HG02588 (cell line): Measurements from ENCODE around the gene PCCA.

Experiments
- ATAC-seq: cut with Tn5 transposase; IDR thresholded peaks from one replicate; pipeline ENCODE4 v1.9.1; 2021; ENCODE audit warnings: mild to moderate bottlenecking, moderate library complexity; ENCODE audit not compliant: unreplicated experiment

Gene PCCA

DNA sequence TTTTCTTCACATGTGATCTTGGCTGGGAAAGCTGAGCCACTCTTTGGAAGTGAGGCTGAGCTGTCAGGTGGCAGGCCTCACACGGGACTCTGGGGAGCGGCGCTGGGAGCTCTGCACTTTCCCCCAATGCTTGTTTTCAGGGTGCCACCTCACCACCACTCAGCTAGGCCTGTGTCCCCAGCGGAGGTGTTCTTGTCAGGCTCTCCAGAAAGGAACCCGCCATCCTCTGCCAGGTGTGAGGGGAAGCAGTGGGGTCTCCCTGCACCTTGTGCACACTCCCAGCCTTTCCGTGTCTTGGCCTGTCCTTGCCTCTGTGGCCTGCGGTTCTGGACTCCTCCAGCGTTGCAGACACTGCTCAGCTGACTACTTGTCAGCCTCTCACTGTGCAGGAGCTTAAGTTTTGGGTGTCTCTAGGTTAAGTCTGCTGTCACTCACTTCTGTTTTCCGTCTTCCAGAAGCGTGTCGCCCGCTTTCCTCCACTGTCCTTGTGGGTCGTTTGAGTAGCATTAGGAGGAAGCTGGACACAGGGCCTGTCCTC, 447.8 kb downstream of the PCCA start:
- no peak for ATAC-seq

DNA sequence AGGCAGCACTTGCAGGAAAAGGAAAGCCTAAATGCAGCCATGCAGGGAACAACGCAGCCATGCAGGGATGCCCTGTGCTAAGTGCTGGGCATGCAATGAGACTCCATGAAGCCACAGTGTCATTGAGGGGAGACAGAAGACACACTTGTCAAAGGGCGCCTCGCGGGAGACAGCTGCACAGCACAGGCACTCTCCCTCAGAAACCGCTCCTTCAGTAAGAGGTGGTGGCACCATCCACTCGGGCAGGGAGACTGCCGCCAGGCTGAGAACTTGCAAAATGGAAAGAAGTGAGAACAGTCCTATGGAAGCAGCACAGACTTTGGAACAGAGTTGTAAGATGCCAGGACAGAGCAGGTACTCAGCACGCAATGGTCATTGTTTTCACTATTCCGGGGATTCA, 448.6 kb downstream of the PCCA start:
- ATAC-seq = no peak

DNA sequence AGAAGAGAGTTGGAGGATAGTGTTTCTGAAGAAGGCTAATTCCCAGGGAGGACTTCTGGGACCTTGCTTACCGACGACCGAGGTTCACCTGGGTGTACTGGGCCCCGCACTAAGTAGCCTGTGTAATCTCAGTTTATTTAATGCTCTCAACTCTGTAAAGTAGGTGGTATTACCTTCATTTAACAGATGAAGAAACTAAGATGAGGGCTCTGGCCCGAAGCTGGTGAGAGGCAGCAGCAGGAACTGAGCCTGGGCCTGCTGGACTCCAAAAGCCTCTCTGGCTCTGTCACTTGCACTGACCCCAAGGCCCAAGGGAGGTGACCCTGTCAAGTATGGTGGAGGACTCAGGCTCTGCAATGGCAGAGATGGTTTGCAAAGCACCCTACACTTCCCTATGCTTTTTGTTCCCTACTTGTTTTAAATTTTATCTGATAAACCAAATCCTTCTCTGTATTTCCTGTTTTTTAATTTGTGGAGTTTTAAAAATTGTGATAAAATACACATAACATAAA, 449.1 kb downstream of the PCCA start:
- no peak for ATAC-seq

DNA sequence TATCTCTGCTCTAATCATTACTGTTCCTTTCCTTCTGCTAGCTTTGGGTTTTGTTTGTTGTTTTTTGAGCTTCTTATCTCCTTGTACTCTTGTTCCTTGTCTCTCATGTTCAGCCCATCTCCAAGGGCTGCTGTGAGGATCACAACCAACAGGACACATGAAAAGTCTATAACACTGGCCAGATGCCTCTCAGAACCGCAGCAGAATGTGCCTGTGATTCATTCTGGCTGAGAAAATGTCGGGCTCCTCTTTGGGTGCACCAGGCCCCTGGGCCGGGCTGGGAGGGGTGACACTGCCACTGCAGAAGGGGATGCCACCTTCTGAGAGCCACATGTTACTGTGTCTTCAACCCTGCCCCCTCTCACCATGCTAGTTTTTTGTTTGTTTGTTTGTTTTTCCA, 451.7 kb downstream of the PCCA start:
- no peak for ATAC-seq

DNA sequence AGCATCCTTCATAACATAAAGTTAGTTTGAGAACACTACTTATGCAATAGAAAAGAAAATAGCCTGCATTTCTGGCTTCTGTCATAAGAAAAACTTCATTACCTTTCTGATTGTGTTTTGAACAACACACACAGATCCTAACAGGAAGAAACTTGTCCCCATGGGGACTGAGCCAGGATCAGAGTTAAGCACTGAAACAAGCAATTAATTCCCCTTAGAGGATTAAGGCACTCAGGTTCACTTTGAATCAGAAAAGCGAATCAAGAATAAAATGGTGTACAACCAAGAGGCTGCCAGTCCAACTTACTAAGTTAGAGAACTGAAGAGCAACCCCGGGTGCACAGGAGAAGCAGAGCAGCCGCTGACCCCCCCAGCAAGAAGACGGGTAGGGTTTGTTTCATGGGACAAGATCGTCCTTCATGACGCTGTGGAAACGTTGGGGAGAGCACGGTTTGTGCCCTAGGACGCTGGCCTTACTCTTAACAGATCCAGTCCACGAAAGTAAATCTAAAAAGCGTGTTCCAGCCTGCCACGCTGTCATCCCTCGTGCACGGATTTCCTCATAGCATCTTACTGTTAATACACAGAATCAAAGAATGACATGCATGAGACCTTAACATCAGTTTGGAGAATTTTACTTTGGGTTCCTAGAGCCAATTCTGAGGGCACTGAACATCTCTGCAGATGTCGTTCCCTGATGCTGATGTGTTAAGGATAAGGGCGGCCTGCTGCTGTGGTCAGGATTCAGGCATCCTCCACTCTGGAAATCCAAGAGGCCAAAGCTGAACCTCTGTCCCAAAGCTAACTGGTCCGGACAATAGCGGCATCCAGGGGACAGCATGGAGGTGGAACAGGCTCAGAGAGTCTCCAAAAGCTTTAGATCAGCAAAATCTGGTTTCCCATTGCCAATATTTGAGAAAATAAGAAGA, 453.3 kb downstream of the PCCA start:
- ATAC-seq = no peak

DNA sequence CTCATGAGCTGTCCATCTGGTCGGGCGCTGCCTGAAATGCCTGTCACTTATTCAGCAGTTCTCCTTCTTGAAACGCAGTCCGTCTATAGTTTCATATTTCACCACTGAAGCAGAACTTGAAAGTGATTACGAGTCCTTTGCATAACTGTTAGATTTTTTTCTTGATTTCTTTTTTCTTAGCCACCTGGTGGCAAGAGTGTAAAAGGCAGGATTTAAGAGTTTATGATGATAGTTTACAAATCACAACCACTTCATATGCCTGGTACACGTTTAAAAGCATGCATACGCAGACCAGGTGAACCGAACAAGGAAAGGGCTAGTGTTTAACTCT, 453.9 kb downstream of the PCCA start:
- ATAC-seq = peak; percentile 79

DNA sequence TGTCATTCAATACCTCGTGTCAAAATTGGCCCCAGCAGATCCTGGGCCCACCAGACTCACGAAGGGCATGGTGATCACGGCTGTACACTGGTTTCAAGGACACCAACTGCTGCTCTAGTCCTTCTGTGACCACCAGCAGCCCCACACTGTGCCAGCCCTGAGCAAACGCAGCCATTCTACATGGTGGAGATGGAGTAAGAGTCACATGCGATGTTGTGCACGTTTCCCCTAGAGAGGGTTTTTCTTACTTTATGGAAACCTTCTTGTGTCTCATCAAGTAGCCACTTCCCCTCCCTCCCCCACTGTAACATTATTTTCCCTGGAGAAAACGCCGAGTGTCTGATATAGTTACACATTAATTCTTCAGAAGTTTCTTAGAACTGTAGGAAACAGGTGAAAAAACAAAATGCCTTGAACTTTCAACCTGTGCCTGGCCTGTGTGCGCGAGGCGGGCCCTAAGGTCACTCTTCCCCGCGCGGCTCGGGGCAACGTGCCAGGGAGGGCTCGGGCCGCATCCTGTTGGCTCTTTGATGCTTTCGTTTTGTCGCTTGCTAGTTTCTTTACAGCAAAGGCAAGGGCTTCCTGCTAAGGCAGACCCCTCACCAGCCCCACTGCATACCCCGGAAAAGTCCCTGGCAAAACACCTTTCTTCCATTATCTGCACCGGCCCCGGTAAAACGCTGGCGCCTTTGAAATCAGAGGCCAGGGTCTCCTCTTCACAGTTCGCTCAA, 455.1 kb downstream of the PCCA start:
- ATAC-seq = no peak

DNA sequence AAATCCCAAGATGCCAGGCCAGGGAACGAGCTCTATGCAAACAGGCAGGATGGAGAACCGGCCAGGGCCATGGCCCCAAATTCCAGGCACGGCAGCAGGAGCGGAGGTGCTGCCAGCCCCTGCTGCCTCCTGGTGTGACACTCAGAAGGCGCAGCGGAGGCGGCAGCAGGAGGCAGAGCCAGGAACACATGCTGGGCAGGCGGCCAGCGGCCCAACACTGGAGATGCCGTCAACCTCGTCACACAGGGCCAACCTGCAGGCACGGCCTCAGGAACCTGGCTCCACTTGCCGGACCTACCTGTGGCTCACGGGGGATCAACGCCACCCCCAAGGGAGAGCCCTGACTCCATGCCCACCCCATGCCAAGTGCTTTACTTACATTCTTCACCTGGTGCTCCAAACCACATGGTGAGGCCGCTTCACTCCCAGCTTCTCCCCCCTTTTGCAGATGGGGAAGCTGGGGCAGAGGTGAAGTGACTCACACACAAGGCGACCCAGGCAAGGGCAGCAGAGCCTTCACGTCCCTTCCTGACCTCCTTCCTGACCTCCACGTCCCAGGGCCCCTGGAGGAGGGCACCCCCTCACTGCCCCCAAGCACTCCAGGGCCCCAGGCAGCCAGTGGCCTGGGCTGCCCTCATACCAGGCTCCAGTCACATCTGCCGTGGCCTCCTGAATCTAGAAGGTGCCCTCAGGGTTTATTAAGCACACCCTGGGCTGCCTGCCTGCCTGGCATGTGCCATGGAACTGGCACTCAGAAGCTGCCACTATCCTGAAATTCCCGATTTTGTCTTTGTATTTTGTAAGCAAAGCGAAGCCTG, 456.2 kb downstream of the PCCA start:
- ATAC-seq = no peak

DNA sequence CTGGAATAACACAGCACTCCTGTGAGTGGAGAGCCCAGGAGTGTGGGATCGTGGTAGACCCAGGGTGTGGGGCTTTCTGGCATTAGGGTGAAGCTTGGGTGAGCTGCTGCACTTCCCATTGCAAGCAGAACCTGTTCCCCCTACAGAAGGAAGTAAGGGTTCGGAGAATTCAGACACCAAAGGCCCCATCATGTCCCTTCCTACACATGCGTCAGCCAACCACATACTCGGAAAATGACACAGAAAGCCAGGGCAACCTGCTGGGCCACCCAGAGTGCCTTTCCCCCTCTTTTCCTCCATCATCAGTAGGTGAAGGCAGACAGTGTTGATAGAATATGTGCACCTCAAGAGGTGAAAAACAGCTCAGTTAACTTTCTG, 456.8 kb downstream of the PCCA start:
- no peak for ATAC-seq

DNA sequence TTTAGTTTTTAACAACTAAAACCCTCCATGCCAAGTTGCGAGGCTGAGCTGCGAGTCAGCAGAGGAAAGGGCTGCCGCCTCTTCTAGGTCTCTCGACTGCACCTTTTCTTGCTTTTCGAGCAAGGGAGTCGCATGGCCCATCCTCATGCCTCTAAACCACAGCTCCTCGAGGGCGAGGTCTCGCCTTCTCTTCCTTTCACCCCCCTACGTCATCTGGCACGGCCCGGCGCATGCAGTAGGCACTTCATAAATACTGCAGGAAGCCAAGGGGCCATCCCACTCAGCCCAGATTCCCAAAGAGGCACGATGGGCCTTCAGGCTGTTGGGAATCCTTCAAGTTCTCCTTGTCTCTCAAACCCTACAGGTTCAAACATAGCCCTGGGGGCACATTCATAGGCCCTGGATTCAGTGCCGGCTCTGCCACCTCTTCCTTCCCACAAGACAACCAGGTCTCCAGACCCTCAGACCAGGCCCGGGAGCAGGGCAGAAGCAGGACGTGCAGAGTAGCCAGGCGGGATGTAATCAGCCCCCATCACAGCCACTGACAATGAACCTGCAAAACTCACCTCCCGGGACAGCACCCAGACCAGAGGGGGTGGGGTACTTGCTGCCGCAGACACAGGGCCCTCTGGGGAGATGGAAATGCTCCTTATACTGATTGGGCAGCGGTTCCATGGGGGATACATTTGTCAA, 458.0 kb downstream of the PCCA start:
- no peak for ATAC-seq

DNA sequence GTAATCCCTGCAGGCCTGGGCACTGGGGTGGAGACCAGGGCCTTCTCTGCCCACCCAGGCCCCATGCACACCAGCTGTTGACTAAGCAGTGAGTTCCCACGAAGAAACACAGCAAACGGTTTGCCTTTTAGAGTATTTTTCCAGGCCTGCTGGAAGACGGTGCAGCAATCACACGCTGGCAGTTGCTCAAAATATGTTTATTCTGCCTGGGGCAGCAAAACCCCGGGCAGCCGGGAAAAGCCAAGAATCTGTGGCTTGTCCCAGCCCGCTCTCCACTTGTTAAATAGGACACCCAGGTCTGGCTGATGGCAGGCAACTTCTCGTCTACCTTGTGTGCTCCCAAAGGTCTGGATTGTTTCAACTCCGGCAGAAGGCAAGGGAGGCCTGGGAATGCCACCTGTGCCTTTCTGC, 458.9 kb downstream of the PCCA start:
- ATAC-seq = no peak

DNA sequence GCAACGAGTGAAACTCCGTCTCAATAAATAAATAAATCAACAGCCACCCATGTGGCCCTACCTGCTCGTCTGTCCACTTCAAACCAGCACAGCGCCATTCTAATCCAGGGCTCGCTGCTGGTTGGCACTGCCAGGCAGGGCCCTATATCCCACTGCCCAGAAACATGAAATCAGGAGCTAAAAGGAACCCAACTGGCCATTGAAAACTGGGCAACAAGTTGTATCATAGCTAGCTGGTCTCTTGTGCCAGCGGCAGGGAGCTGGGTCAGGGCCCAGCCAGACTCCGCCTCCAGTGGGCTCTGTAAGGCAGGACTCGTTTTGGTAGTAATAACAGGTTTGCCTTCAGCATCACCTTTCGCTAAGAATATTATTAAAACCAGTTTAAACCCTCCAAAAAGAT, 460.4 kb downstream of the PCCA start:
- ATAC-seq = no peak

DNA sequence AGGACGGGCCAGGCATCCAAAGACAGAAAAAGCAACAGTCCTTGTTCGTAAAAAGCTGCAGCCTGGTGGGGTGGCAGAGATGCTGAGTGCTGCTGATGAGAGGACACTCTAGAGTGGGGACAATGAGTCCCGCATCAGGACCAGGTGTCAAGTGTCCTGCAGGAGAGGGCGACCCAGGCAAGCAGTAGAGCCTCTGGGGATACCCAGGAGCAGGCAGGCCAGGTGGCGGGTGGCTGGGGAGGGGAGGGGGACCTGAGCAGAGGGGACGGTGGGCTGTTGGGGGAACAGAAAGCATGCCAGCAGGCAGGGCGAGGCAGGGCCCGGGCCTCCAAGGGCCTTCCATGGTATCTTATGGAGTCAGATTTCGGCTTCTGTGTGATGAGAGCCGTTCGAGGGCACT, 463.9 kb downstream of the PCCA start:
- no peak for ATAC-seq

DNA sequence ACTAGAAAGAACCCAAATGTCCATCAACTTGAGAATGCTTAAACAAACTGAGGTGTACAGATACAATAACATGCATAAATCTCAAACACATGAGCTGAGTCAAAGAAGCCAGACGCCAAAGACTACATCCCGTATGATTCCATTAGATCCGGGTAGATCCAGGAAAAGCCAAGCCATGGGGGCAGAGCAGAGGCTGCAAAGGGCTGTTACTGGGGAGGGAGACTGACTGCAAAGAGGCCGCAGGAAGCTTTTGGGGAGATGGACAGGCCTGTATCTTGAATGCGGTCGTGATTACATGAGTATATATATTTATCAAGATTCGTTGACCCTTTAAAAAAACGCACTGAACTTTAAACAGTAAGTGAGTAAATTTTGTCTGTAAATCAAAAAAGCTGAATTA, 471.0 kb downstream of the PCCA start:
- ATAC-seq = no peak

DNA sequence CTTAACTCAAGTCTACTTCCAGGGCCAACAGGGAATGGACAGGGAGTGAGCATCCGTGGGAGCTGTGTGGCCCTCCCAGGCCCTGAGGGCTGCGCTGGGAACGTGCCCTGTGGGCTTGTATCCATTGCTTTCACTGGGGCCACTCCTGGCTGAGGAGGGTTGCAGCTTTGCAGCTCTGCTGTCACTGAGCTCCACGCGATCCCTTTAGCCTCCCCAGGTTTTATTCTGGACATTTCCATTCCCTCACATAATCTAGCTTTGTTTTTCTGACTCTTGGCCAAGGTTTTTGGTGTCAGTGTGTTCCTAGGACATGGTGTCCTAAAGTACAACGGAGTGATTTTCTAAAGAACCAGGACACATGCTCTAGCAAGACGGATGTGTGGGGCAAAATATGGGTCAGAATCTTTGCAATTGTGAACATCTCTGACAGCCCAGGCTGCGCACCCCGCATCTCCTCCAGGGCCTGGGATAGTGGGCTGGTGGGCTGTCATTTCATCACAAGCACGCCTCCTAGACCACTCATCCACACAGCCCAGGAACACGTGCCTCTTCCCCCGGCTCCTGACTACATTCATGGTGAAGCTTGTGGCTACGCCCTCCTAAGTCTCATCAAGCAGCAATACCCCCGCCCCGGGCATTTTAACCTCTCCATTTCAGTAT, 471.7 kb downstream of the PCCA start:
- no peak for ATAC-seq

DNA sequence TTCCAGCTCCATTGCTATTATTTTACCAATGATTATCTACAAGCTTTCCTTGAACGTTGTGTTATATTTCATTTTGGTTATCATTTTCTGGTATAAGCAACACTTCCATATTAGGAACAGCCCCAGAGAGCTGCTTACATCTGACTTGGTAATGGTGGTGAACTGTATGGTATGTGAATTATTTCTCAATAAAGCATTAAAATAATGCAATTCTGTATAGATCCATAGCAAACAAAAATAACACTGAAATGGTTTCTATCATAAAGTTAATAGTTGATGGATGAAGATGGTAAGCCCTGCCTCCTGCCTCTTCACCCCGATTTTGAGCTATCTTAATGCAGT, 472.2 kb downstream of the PCCA start:
- no peak for ATAC-seq

DNA sequence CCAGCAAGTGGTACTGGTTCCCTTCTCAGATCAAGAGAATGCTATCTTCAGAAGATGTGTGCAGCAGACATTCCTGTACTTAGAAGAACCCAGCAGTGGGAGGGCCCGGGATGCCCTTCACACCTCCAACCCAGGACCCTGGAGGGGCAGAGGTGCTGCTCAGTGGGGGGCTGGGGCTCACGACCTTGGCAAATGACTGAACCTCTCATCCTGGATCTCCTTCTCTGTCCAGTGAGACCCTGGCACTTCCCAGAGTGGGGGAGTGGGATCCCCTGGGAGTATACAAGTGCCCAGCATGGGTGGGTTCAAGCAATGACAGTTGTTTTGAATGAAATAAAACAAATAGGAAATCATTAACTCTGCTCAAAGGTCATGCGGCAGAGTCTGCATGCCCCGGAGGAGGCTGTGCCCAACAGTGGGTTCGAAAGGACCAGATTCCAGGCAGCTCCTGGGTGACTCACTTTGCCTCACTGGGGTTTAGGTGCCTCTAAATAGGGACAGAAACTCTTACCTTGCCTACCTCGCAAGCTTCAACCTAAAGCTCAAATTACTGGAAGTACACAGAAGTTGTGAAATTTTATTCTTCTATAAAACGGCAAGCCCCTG, 472.8 kb downstream of the PCCA start:
- no peak for ATAC-seq

DNA sequence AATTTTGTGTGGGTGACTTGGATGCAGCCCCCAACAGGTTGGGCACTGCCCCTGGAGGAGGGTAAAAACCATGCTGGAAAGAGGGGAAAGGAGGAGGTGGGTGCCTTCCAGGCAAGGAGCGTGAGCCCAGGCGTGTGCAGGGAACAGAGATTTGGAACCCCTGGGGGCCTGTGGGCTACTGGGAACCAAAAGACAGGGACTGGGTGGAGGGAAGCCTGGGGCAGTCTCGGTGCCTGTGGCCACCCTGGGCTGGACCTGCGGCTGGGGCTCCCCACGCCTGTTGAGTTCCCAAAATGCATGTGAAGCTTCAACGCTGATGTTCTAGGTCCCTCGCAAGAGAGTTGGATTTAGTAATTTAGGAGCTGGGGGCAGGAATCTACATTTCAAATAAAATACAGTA, 474.9 kb downstream of the PCCA start:
- ATAC-seq = no peak

DNA sequence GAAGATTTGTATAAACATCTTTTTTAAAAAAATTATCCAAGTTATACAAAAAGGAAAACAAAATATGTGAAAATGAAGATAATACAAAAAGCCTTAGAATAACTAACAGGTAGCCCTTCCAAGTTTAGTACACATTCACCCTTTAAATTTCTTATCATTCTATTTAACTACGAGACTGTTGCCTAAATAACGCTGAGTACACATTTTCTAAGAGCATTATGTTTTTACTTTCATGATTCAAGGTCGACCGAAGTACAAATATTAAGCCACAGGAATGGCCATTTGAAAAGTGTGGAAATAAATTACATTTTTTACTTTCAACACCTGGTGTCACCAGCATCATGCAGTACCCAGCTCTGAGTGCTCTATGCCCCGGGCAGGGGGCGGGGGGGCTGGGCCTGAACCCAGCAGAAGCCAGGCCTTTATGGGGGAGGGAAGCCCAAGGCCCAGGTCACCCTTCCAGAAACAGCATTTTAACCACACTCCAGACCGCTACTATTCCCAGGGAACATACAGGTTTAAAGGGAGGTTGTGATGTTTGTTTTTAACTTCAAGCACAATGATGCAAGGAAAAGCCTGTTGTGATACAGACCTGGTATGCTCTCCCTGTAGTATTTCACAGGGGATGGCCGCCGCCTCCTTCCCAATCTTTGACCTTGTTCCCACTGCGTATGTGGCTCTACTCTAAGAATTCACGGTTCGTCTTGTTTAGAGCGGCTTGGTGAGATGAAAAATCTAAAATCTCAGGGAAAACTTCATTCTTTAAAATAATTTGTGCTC, 475.7 kb downstream of the PCCA start:
- ATAC-seq = no peak
